ENCODE results near the gene TIMELESS.
"Not testable (repeated sequence)": the region's sequence is repeated elsewhere in the genome, so short reads cannot be mapped to it uniquely, and the experiment has no call there.

Gene TIMELESS

GRCh38 chr12:56448860-56449621 lies at the start of gene TIMELESS:
Gene TIMELESS (minus strand): TSS chr12:56449426. CDS start chr12:56434170, 15,256 bp downstream.
- Mint-ChIP-seq H3K4me3 (peak within 1 kb of the TSS; percentile 90), H3K9me3 (peaks cover 6% of the 10 kb centered on the region), H3K27ac (peak within 1 kb of the TSS; percentile 96), H3K4me1 (peaks cover 21% of the 10 kb centered on the region), H3K27me3 (no peaks in the 10 kb centered on the region), H3K36me3 (ENCODE audit: low read depth) (peaks cover 16% of the 10 kb centered on the region)
- DNase-seq (peak; percentile 90), ATAC-seq (peak; percentile 97)

- not testable (repeated sequence) for DNase-seq; H3K27ac Mint-ChIP-seq; H3K4me3 Mint-ChIP-seq; H3K4me1 Mint-ChIP-seq; ATAC-seq; H3K36me3 Mint-ChIP-seq (ENCODE audit: low read depth); H3K9me3 Mint-ChIP-seq
- H3K27me3 Mint-ChIP-seq: peaks cover 12% of the 10 kb centered on the region
These were observed 49.1 kb upstream of the TIMELESS start for GRCh38 chr12:56498126-56498902.

GRCh38 chr12:56496704-56497103 lies 47.5 kb upstream of the TIMELESS start:
- peak; percentile 57 for DNase-seq
- H3K27me3 Mint-ChIP-seq: peaks cover 16% of the 10 kb centered on the region
- ATAC-seq; H3K4me1 Mint-ChIP-seq; H3K27ac Mint-ChIP-seq; H3K36me3 Mint-ChIP-seq (ENCODE audit: low read depth); H3K9me3 Mint-ChIP-seq; H3K4me3 Mint-ChIP-seq: not testable (repeated sequence)

GRCh38 chr12:56494481-56494880 lies 45.3 kb upstream of the TIMELESS start:
- not testable (repeated sequence) for H3K27ac Mint-ChIP-seq; DNase-seq; H3K9me3 Mint-ChIP-seq; H3K36me3 Mint-ChIP-seq (ENCODE audit: low read depth); H3K4me1 Mint-ChIP-seq; ATAC-seq; H3K4me3 Mint-ChIP-seq
- H3K27me3 Mint-ChIP-seq: peaks cover 30% of the 10 kb centered on the region

- H3K27ac Mint-ChIP-seq; H3K36me3 Mint-ChIP-seq (ENCODE audit: low read depth): not testable (repeated sequence)
These were observed 44.8 kb upstream of the TIMELESS start for GRCh38 chr12:56494106-56494415.

GRCh38 chr12:56493409-56494105 lies 44.3 kb upstream of the TIMELESS start:
- not testable (repeated sequence) for DNase-seq; H3K4me3 Mint-ChIP-seq; H3K9me3 Mint-ChIP-seq; H3K27ac Mint-ChIP-seq; H3K4me1 Mint-ChIP-seq; ATAC-seq; H3K36me3 Mint-ChIP-seq (ENCODE audit: low read depth)
- H3K27me3 Mint-ChIP-seq: peaks cover 38% of the 10 kb centered on the region

More at GRCh38 chr12:56494106-56494415, 44.8 kb upstream of the TIMELESS start:
- not testable (repeated sequence) for DNase-seq, H3K9me3 Mint-ChIP-seq, H3K4me1 Mint-ChIP-seq, H3K4me3 Mint-ChIP-seq, ATAC-seq
- peaks cover 33% of the 10 kb centered on the region for H3K27me3 Mint-ChIP-seq

GRCh38 chr12:56490360-56490759 lies 41.1 kb upstream of the TIMELESS start:
- ATAC-seq (no peak), DNase-seq (no peak)
- no peak overlapping the region for H3K27ac Mint-ChIP-seq
- H3K4me3 Mint-ChIP-seq: no peak overlapping the region
- H3K9me3 Mint-ChIP-seq: no peaks in the 10 kb centered on the region
- peaks cover 18% of the 10 kb centered on the region for H3K4me1 Mint-ChIP-seq
- peaks cover 45% of the 10 kb centered on the region for H3K27me3 Mint-ChIP-seq
- H3K36me3 Mint-ChIP-seq (ENCODE audit: low read depth): peaks cover 3% of the 10 kb centered on the region

GRCh38 chr12:56488041-56488955 lies 39.1 kb upstream of the TIMELESS start, which contains the start of gene GLS2:
Gene GLS2 (minus strand): TSS chr12:56488161. CDS start chr12:56488118, 43 bp downstream.
- H3K4me1 Mint-ChIP-seq: peaks cover 18% of the 10 kb centered on the region
- H3K36me3 Mint-ChIP-seq (ENCODE audit: low read depth): peaks cover 3% of the 10 kb centered on the region
- ATAC-seq: peak; percentile 93
- DNase-seq: peak; percentile 67
- no peaks in the 10 kb centered on the region for H3K9me3 Mint-ChIP-seq
- H3K27ac Mint-ChIP-seq: peak within 1 kb of the TSS; percentile 60
- peaks cover 43% of the 10 kb centered on the region for H3K27me3 Mint-ChIP-seq
- H3K4me3 Mint-ChIP-seq: peak within 1 kb of the TSS; percentile 78

GRCh38 chr12:56487448-56488040 lies 38.3 kb upstream of the TIMELESS start:
- Mint-ChIP-seq H3K9me3 (no peaks in the 10 kb centered on the region), H3K27me3 (peaks cover 40% of the 10 kb centered on the region), H3K36me3 (ENCODE audit: low read depth) (peaks cover 3% of the 10 kb centered on the region), H3K4me1 (peaks cover 18% of the 10 kb centered on the region), H3K4me3 (peak overlapping the region; percentile 78), H3K27ac (peak overlapping the region; percentile 60)
- peak; percentile 33 for DNase-seq
- ATAC-seq: peak; percentile 36

GRCh38 chr12:56486694-56487093 lies 37.5 kb upstream of the TIMELESS start:
- Mint-ChIP-seq H3K27ac (no peak overlapping the region), H3K36me3 (ENCODE audit: low read depth) (peaks cover 3% of the 10 kb centered on the region), H3K27me3 (peaks cover 37% of the 10 kb centered on the region), H3K4me3 (no peak overlapping the region), H3K4me1 (peaks cover 18% of the 10 kb centered on the region), H3K9me3 (no peaks in the 10 kb centered on the region)
- ATAC-seq (no peak), DNase-seq (no peak)

GRCh38 chr12:56484566-56484965 lies 35.3 kb upstream of the TIMELESS start:
- Mint-ChIP-seq H3K36me3 (ENCODE audit: low read depth) (peaks cover 4% of the 10 kb centered on the region), H3K9me3 (no peaks in the 10 kb centered on the region), H3K27ac (no peak overlapping the region), H3K27me3 (peaks cover 20% of the 10 kb centered on the region), H3K4me3 (no peak overlapping the region), H3K4me1 (peaks cover 28% of the 10 kb centered on the region)
- no peak for ATAC-seq
- no peak for DNase-seq

GRCh38 chr12:56479625-56480024 lies 30.4 kb upstream of the TIMELESS start:
- Mint-ChIP-seq H3K27ac (no peak overlapping the region), H3K9me3 (no peaks in the 10 kb centered on the region), H3K4me1 (peaks cover 10% of the 10 kb centered on the region), H3K27me3 (no peaks in the 10 kb centered on the region), H3K4me3 (no peak overlapping the region), H3K36me3 (ENCODE audit: low read depth) (peaks cover 5% of the 10 kb centered on the region)
- ATAC-seq: no peak
- no peak for DNase-seq

GRCh38 chr12:56477521-56478225 lies 28.4 kb upstream of the TIMELESS start:
- no peak for DNase-seq
- no peak for ATAC-seq
- peaks cover 11% of the 10 kb centered on the region for H3K4me1 Mint-ChIP-seq
- no peak overlapping the region for H3K27ac Mint-ChIP-seq
- no peak overlapping the region for H3K4me3 Mint-ChIP-seq
- H3K36me3 Mint-ChIP-seq (ENCODE audit: low read depth): peaks cover 16% of the 10 kb centered on the region
- H3K27me3 Mint-ChIP-seq: no peaks in the 10 kb centered on the region
- H3K9me3 Mint-ChIP-seq: no peaks in the 10 kb centered on the region
